A549 (cell line): Measurements from ENCODE around the gene RDH11. TPM values are rescaled to one million over a fixed set of nuclear protein-coding genes. Genes with fewer than 3 reads are reported as not detected.

Source experiments
- CBX8 ChIP-seq: fragments of 200-600 bp; sonication (generic); IDR thresholded peaks from 2 replicates; pipeline ENCODE4 v1.6.1; 2016
- CHD4 ChIP-seq: fragments of 200-600 bp; sonication (generic); IDR thresholded peaks from 2 replicates; pipeline ENCODE4 v1.6.1; 2016; ENCODE audit warnings: antibody characterized with exemption, mild to moderate bottlenecking, borderline replicate concordance
- EP300 ChIP-seq, 2 experiments: fragments of >200 bp; sonication (Bioruptor Twin); formaldehyde crosslinking; IDR thresholded peaks; 2 replicates in 1 of 2; 3 replicates in 1 of 2; pipeline ENCODE4 v1.6.1; 2016 to 2017
- HEYL ChIP-seq: fragments of 250-450 bp; sonication (Bioruptor Pico); IDR thresholded peaks from 2 replicates; pipeline ENCODE4 v1.8.0; 2021; ENCODE audit warnings: mild to moderate bottlenecking, moderate library complexity
- HOXB5 ChIP-seq: fragments of 250-450 bp; sonication (Bioruptor Pico); IDR thresholded peaks from 2 replicates; pipeline ENCODE4 v1.5.0; 2020; ENCODE audit warnings: mild to moderate bottlenecking, moderate library complexity
- KDM5A ChIP-seq: fragments of 200-600 bp; sonication (generic); IDR thresholded peaks from 2 replicates; pipeline ENCODE4 v1.6.1; 2016; ENCODE audit warnings: antibody characterized with exemption, mild to moderate bottlenecking
- MAFK ChIP-seq: fragments of 450-650 bp; IDR thresholded peaks from 2 replicates; pipeline ENCODE4 v1.6.1; 2014; ENCODE audit not compliant: partially characterized antibody
- MAZ ChIP-seq: fragments of 150-350 bp; IDR thresholded peaks from 2 replicates; pipeline ENCODE4 v1.6.1; 2014; ENCODE audit warnings: antibody characterized with exemption, low read depth, low read length, borderline replicate concordance
- NPAS2 ChIP-seq: fragments of 250-450 bp; sonication (Bioruptor Pico); IDR thresholded peaks from 2 replicates; pipeline ENCODE4 v1.8.0; 2022; ENCODE audit warnings: mild to moderate bottlenecking, moderate library complexity, borderline replicate concordance
- PHF8 ChIP-seq: fragments of 200-600 bp; sonication (generic); IDR thresholded peaks from 2 replicates; pipeline ENCODE4 v1.6.1; 2016; ENCODE audit warnings: low read depth, mild to moderate bottlenecking, antibody characterized with exemption, moderate library complexity, borderline replicate concordance
- RCOR1 ChIP-seq: fragments of 150-350 bp; IDR thresholded peaks from 2 replicates; pipeline ENCODE4 v1.6.1; 2014; ENCODE audit warnings: antibody characterized with exemption, low read length, low read depth
- RFX5 ChIP-seq: fragments of 450-650 bp; IDR thresholded peaks from 2 replicates; pipeline ENCODE4 v1.7.1; 2014; ENCODE audit warnings: antibody characterized with exemption, mild to moderate bottlenecking, moderate library complexity
- RNF2 ChIP-seq: fragments of 200-600 bp; sonication (generic); IDR thresholded peaks from 2 replicates; pipeline ENCODE4 v1.6.1; 2016; ENCODE audit warnings: low read depth, mild to moderate bottlenecking, antibody characterized with exemption, moderate library complexity, borderline replicate concordance
- ZC3H11A ChIP-seq: fragments of 450-650 bp; IDR thresholded peaks from 2 replicates; pipeline ENCODE4 v1.6.1; 2014; ENCODE audit warnings: antibody characterized with exemption, mild to moderate bottlenecking
- polyA plus RNA-seq, 4 experiments: library from polyadenylated mRNA; depleted of rRNA in 3 of 4; stranded (reverse); fragments of >200 nt; fragmentation: RNase III in 1 of 4; extraction: RNeasy Plus Mini Kit Qiagen cat#74134 plus additional on column Dnase treatment in 1 of 4; gene quantifications; 2 replicates in 3 of 4; 3 replicates in 1 of 4; pipeline ENCODE4 v1.2.3, GENCODE V29; 2011 to 2017
- TF ChIP-seq, protein P1 (sequence below): fragments of >200 bp; sonication (Bioruptor Twin); formaldehyde crosslinking; IDR thresholded peaks from 3 replicates; pipeline ENCODE4 v1.6.1; 2016
- TF ChIP-seq, protein P2 (sequence below): fragments of 250-450 bp; sonication (Bioruptor Pico); IDR thresholded peaks from 2 replicates; pipeline ENCODE4 v1.5.0; 2021; ENCODE audit warnings: mild to moderate bottlenecking, moderate library complexity, borderline replicate concordance
- TF ChIP-seq, protein P3 (sequence below): fragments of >200 bp; sonication (Bioruptor Twin); formaldehyde crosslinking; IDR thresholded peaks from 2 replicates; pipeline ENCODE4 v1.6.1; 2016
- TF ChIP-seq, protein P4 (sequence below): fragments of 150-350 bp; IDR thresholded peaks from 2 replicates; pipeline ENCODE4 v1.6.1; 2014; ENCODE audit warnings: low read depth, mild to moderate bottlenecking, low read length
- TF ChIP-seq, protein P5 (sequence below): fragments of 450-650 bp; IDR thresholded peaks from 2 replicates; pipeline ENCODE4 v1.6.1; 2014; ENCODE audit warnings: antibody characterized with exemption
- TF ChIP-seq, protein P6 (sequence below): fragments of >200 bp; sonication (Bioruptor Twin); formaldehyde crosslinking; IDR thresholded peaks from 3 replicates; pipeline ENCODE4 v1.5.1; 2016

The RDH11 gene
- polyA plus RNA-seq, 2 of the 4 experiments (the other 2 are of a cell fraction): 85.7 to 132 TPM

DNA sequence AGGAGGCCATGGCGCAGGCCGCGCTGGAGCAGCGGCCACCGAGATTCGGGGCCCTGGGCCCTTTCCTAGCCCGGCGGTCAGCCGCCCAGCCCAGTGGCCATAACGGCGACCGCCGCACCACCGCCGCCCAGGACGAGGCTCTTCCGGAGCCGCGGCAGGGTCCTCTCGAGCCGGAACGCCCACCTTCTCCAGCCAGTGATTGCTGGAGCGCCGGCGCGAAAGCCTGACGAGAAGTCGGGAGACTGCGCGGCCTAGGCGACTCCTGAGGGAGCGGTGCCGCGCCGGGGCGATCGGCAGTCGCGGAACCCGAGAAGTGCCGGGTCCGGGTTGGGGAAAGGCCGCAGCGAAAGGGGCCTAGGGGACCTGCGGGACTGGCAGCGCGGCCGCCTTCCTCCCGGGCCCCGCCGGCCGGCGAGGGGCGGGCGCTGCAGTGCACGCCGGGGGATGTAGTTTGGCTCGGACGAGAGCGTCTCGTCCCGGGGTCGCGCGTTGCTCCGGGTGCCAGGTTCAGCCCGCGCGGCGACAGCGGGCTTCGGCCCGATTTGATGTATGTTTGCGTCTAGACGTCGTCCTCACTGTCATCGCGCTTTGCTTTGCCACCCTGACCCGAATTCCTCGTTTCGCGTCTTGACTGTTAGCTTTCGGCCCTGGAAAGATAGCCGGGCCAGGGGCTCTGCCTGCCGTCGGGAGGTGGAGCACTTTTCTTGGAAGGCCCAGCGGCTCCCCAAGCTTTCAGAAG, 20.9 kb downstream of the RDH11 start, which contains the start of gene VTI1B (continued):
- no peak for TF ChIP-seq MAZ
- TF ChIP-seq, protein P1, sequence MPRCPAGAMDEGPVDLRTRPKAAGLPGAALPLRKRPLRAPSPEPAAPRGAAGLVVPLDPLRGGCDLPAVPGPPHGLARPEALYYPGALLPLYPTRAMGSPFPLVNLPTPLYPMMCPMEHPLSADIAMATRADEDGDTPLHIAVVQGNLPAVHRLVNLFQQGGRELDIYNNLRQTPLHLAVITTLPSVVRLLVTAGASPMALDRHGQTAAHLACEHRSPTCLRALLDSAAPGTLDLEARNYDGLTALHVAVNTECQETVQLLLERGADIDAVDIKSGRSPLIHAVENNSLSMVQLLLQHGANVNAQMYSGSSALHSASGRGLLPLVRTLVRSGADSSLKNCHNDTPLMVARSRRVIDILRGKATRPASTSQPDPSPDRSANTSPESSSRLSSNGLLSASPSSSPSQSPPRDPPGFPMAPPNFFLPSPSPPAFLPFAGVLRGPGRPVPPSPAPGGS: peak; percentile 68
- TF ChIP-seq RNF2: no peak
- no peak for TF ChIP-seq RCOR1
- TF ChIP-seq, protein P2, sequence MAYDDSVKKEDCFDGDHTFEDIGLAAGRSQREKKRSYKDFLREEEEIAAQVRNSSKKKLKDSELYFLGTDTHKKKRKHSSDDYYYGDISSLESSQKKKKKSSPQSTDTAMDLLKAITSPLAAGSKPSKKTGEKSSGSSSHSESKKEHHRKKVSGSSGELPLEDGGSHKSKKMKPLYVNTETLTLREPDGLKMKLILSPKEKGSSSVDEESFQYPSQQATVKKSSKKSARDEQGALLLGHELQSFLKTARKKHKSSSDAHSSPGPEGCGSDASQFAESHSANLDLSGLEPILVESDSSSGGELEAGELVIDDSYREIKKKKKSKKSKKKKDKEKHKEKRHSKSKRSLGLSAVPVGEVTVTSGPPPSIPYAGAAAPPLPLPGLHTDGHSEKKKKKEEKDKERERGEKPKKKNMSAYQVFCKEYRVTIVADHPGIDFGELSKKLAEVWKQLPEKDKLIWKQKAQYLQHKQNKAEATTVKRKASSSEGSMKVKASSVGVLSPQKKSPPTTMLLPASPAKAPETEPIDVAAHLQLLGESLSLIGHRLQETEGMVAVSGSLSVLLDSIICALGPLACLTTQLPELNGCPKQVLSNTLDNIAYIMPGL (CRISPR knock-in tag): no peak
- TF ChIP-seq, protein P3, sequence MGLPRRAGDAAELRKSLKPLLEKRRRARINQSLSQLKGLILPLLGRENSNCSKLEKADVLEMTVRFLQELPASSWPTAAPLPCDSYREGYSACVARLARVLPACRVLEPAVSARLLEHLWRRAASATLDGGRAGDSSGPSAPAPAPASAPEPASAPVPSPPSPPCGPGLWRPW: no peak
- TF ChIP-seq, protein P4, sequence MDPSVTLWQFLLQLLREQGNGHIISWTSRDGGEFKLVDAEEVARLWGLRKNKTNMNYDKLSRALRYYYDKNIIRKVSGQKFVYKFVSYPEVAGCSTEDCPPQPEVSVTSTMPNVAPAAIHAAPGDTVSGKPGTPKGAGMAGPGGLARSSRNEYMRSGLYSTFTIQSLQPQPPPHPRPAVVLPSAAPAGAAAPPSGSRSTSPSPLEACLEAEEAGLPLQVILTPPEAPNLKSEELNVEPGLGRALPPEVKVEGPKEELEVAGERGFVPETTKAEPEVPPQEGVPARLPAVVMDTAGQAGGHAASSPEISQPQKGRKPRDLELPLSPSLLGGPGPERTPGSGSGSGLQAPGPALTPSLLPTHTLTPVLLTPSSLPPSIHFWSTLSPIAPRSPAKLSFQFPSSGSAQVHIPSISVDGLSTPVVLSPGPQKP: no peak
- no peak for TF ChIP-seq ZC3H11A
- TF ChIP-seq EP300 (IDR thresholded peaks at IDR 0.05): no peak
- 0 out of 2 replicates have a peak, but pooled peaks have one; percentile 18 for TF ChIP-seq RFX5
- no peak for TF ChIP-seq KDM5A
- TF ChIP-seq HOXB5 (CRISPR knock-in tag): no peak
- no peak for TF ChIP-seq CBX8
- TF ChIP-seq, protein P5, sequence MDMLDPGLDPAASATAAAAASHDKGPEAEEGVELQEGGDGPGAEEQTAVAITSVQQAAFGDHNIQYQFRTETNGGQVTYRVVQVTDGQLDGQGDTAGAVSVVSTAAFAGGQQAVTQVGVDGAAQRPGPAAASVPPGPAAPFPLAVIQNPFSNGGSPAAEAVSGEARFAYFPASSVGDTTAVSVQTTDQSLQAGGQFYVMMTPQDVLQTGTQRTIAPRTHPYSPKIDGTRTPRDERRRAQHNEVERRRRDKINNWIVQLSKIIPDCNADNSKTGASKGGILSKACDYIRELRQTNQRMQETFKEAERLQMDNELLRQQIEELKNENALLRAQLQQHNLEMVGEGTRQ: no peak
- TF ChIP-seq NPAS2 (CRISPR knock-in tag): no peak
- no peak for TF ChIP-seq MAFK
- TF ChIP-seq, protein P6, sequence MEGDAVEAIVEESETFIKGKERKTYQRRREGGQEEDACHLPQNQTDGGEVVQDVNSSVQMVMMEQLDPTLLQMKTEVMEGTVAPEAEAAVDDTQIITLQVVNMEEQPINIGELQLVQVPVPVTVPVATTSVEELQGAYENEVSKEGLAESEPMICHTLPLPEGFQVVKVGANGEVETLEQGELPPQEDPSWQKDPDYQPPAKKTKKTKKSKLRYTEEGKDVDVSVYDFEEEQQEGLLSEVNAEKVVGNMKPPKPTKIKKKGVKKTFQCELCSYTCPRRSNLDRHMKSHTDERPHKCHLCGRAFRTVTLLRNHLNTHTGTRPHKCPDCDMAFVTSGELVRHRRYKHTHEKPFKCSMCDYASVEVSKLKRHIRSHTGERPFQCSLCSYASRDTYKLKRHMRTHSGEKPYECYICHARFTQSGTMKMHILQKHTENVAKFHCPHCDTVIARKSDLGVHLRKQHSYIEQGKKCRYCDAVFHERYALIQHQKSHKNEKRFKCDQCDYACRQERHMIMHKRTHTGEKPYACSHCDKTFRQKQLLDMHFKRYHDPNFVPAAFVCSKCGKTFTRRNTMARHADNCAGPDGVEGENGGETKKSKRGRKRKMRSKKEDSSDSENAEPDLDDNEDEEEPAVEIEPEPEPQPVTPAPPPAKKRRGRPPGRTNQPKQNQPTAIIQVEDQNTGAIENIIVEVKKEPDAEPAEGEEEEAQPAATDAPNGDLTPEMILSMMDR: peak; percentile 24; the same call in 1 of the 3 replicates
- no peak for TF ChIP-seq CHD4
- no peak for TF ChIP-seq HEYL (CRISPR knock-in tag)
- peak; percentile 79 for TF ChIP-seq PHF8
